ENCODE results near the gene CCDC30. TPM values are rescaled to one million over a fixed set of nuclear protein-coding genes. Genes with fewer than 3 reads are reported as not detected.
"Not testable (repeated sequence)": the region's sequence is repeated elsewhere in the genome, so short reads cannot be mapped to it uniquely, and the experiment has no call there.

Gene CCDC30
- polyA plus RNA-seq, 3 donors, result 15.1 to 27.0 (median 19.9) TPM

DNA sequence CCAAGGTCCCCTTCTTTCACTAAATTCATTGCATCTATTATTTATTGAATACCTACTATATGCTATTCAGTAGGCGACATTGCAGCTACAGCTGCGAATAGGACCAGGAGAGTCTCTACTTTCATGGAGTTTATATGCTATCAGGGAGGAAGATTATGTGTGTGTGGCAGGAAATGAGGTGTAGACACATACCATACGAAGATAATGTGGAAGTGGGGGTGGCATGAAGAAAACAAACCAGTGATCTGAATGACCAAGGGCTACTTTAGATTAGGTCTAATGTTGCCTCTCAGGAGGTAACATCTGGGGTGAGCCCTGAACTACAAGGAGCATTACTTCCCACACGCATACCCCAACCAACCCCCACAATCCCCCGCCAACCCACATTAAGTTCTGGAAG lies 194.1 kb downstream of the CCDC30 start:
- no peak for DNase-seq

DNA sequence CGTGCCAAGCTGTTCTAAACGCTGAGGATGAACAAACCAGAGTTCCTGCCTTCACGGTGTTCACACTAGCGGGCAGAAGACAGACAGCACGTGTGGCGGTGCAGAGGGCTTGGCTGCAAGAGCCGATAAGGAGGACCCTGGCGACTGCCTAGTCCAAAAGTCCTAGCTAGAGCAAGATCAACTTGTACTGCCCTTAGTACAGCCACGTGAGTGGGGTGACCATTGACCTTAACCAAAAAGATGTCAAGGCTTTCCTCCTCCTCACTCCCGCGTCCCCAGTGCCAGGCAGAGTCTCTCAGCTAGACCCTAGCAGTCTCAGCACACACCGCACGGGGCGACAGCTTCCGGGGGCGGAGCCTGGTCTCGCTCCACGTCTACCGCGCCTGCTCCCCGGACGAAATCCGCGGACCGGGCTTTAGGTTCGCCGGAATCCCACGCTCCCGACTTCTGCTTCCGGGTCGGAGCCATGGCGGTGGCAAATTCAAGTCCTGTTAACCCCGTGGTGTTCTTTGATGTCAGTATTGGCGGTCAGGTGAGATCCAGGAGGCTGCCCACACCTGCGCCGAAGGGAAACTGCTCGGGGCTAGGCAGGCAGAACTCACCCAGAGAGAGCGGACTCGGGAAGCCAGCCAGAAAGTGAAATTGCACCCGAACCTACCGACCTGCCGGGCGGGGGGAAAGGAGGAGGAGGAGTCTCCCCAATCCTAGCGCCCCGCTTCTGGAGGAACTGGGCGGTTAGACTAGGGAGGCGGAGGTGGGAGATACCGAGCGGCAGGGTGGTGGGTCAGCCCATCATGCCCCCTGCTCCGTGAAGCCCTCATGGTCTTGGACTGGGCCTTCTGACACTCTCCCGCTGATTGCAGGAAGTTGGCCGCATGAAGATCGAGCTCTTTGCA lies 195.1 kb downstream of the CCDC30 start, which contains the start of gene PPIH:
Gene PPIH, plus strand, starts transcription at position 443 of the 896 bp plus-strand sequence. Its CDS starts 24 bp downstream, at position 467.
- peak; percentile 94 for DNase-seq

DNA sequence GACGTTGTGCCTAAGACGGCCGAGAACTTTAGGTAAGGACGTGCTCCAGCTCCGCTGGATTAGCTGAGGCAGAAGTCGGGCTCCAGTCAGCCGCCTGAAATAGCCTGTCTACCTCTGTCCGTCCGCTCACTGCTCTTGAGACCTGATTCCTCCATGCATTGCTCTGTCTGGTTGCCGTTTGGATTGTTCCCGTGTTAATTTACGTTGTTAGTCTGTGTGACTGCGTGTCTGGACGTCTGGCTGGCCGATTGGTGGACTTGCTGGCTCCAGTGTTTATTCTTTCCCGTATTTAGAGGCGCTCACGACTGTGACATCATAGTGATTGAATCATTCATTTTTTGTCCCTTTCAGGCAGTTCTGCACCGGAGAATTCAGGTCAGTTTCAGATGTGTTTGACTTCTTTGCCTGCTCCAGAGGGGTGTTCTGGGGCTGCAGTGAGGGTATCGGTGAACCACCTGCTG lies 195.8 kb downstream of the CCDC30 start:
- no peak for DNase-seq

DNA sequence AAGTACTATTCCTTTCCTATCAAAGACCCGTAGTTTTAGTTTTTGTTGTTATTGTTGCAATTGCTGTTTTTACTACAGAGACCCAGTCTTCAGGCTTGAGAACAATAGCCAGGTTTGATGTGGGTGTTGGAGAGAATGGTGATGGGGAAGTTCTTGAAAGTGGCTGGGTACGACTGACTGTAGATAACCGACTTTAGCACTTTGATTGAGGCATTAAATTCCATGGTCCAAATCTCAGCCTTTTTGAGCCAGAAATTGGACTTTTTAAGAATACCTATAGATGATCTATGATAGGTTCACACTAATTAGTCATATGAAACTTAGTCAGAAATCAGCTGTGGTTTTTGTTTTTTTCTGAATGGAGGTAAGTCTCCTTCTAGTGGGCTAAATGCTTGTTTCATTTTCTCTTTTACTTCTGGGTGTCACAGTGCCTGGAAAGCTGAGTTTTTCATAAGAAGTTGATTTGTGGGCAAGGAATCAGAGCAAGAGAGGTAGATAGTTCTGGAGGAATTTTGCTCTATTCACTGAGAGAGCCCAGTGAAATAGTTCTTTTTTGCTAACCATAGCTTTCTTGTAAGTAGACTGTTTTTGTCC lies 197.9 kb downstream of the CCDC30 start:
- no peak for DNase-seq

DNA sequence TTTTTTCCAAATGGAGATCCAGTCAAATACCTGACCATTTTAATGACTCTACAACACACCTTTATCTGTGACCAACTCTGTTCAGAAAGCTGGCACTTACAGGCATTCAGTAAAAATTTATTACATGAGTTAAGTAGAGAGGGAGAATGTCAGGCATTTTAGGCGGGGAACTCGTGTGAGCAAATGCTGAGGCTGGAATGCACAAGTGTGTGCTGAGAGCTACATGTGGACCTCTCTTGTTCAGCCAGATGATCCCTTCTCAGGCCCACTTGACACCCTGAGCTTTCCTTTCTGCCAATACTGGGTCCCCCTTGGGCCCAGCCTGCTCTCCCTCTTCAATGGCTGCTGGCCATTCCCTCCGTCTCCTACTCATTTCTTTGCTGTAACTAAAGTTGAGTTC lies 206.8 kb downstream of the CCDC30 start:
- peak; percentile 12 for DNase-seq

DNA sequence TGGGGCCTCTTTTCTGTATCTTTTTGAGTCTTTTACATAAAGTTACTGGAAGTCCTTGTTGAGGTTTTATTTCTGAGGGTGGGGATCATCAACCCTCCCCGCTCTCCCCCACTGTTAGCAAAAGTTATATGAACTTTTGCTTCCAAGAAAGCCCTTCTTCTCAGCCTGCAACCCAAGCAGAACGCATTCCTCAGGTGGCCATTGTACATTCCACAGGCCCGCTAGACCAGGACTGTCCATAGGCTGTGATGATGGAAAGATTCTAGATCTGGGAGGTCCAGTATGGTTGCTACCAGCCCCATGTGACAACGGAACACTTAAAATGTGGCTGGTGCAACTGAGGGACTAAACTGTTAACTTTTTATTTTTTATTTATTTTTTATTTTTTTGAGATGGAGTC lies 207.3 kb downstream of the CCDC30 start:
- DNase-seq, result peak; percentile 15

DNA sequence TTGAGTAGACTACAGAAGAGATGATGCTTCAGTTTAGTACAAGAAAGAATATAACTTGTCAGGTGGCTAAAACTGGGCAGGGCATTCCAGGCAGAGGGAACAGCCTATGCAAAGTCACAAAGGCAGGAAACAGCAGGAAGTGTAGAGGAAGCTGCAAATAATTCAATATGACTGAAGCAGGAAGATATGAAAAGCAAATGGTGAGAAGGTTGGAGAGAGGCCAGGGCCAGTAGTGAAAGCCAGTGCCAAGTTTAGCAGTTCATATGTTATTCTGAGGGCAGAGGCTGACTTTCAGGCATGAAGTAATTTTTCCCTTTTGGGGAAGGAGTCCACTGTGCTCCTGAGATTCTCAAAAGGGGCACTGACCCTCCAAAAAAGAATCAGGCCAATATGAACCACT lies 211.1 kb downstream of the CCDC30 start:
- DNase-seq, result no peak

DNA sequence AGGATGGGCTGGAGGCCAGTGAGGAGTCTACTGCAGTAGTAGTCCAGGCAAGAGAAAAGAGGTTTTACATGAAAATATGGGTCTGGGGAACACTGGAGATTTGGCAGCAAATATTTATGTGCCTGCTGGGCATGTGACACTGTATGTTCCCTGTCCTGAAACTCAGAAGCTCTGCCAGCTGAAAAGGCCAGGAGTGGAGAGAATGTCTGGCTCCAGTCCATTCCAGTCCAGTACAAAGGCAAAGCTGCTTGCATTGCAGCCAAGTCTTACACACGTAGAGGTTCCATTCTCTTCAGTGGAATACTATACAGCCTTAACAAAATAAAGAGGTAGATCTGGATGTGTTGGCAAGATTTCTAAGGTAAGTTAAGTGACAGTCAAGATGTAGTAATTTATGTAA lies 211.6 kb downstream of the CCDC30 start:
- no peak for DNase-seq

DNA sequence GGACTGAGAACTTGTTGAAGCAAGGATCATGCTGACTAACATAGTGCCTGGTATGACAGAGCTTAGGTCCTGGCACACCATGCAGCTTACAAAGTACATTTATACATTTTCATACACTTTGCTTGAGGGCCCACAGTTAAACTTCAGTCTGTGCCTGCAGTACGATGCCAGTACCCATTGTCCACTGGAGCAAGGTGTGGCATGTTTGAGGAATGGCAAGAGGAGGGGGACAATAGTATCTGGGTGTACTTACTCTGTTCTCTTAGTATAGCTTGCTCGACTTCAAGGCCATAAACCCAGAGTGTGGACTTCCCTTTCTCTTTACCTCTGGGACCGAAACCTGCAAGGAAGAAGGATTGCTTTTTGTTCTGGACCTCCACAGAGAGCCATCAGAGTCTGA lies 212.4 kb downstream of the CCDC30 start:
- DNase-seq, result no peak

DNA sequence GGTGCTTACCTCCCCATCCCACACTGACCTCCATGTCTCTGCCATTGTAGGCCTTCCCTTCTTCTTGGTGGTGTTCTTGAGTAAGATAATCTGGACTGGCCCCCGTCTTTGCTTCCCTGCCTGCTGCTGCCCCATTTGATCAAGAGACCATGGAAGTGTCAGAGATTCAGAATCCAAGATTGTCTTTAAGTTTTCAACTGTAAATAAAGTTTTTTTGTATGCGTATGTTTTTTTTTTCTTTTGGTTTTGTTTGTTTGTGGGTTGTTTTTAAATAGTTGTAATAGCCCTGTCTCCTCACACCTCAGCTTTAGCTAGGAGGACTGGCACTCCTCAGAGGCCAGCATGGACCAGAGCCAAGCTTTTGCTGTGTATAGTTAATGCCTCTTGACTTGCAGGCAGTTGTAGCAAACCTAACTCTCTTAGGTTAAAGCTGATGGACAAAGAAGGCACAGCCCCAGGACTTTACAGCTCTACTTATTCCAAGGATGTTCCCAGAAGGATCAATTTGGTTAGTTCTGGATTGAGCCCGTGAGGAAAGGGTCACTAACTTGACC lies 213.5 kb downstream of the CCDC30 start:
- DNase-seq, result no peak

DNA sequence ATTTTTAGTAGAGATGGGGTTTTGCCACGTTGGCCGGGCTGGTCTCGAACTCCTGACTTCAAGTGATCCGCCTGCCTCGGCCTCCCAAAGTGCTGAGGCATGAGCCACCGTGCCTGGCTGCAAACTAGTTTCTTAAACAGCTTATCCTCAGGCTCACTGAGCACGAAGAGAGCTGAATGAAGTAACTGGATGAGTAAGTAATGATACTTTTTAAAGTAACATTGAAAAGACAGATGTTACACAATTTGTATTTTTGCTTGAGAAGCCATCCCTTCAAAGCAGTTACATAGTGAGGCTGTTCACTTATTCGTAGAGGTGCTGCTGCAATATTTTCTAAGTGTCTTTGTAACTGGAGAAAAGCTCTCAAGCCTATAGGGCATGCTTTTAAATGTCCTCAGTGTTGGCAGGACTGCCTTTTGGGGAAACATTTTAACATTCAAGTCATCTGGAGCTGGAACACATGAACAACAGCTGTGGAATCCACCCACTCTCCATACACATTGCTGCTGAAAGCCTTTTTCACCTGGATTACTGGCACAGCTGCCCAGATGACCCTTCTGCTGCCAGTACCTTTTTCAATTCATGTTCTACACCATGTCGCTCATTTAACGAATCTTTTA lies 216.4 kb downstream of the CCDC30 start:
- no peak for DNase-seq

DNA sequence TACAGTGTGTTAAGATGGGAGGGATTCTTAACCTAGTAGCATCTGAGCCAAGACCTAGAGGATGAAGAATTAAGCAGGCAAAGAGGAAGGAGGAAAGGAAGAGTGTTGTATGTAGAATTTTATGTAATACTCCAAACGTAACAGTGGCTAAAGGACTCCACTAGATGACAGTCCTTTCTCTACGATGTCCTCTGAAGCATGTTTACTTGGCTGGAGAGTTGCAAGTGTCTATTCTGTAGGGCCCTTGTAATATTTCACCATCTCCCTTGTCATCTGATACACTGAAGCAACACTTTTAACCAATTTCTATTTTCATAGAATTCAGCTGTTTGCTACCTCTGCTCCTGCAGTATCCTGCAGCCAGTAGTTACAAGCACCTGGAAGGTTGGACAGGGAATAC lies 217.0 kb downstream of the CCDC30 start:
- no peak for DNase-seq

DNA sequence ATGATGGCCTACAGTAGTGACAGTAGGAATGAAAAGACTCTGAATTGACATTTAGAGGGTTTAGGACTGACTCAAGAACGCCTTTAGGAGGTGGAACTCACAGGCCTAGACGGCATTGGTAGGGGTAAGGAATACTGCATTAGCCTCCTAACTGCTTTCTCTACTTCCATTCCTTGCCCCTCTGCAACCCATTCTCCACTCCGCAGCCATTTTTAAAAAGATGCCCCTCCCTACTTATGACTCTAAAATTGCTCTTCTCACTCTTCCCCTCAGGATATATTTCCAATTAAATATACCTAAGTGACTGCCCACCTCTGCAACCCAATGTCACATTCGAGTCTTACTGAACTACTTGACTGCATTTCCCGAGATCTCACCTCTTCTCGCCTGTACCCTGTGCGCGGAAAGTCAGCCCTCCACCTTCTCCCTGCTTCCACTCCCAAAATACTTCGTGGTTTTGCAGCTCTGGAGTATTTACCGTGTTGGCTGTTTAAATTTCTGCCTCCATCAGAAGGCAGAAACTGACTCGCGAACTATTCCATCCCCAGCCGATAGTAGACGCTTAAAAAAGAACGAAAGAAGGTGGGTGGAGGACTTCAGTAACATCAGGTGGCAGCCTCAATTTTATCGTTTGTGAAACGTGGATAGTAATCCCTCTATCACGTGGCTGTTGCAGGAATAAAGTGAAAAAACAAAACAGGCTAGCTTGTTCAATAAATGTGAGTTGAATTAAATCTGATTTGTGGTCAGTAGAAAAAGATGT lies 218.0 kb downstream of the CCDC30 start:
- DNase-seq, result no peak

DNA sequence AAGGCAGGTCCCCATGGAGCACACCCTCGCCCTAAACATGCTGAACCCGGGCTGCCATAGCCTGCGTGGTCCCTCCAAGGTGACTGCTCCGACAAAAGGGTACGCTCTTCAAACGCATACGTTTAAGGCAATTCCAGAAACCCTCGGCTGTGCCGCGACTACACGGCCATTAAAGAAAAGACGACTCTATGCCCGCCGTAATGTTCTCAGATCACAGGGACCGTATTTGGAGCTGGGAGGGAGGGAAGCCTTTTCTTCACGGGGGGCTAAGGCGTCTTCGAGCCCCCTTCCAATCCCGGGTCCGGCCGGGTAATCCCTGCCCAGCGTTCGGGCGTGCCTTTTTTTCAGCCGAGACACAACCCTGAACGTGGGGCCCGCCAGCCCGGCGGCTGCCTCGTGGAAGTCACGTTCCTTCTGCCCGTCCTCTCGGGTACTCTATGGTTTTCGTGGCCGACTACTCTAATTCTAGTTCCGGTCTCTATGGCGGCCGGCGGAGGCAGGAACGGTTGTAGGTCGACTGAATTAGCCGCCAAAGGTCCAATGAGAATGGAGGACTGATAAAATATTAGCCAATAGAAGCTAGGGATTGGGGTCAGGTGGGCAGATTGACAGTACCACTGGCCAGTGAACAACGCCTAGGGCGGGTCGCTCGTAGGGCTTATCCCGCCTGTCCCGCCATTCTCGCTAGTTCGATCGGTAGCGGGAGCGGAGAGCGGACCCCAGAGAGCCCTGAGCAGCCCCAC lies 218.8 kb downstream of the CCDC30 start, which contains the start of gene YBX1:
Gene YBX1, plus strand, starts transcription at position 678 of the 743 bp plus-strand sequence. CDS start 148 bp downstream, outside the sequence.
- DNase-seq, result peak; percentile 99

DNA sequence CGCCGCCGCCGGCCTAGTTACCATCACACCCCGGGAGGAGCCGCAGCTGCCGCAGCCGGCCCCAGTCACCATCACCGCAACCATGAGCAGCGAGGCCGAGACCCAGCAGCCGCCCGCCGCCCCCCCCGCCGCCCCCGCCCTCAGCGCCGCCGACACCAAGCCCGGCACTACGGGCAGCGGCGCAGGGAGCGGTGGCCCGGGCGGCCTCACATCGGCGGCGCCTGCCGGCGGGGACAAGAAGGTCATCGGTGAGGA lies 219.3 kb downstream of the CCDC30 start:
- not testable (repeated sequence) for DNase-seq

DNA sequence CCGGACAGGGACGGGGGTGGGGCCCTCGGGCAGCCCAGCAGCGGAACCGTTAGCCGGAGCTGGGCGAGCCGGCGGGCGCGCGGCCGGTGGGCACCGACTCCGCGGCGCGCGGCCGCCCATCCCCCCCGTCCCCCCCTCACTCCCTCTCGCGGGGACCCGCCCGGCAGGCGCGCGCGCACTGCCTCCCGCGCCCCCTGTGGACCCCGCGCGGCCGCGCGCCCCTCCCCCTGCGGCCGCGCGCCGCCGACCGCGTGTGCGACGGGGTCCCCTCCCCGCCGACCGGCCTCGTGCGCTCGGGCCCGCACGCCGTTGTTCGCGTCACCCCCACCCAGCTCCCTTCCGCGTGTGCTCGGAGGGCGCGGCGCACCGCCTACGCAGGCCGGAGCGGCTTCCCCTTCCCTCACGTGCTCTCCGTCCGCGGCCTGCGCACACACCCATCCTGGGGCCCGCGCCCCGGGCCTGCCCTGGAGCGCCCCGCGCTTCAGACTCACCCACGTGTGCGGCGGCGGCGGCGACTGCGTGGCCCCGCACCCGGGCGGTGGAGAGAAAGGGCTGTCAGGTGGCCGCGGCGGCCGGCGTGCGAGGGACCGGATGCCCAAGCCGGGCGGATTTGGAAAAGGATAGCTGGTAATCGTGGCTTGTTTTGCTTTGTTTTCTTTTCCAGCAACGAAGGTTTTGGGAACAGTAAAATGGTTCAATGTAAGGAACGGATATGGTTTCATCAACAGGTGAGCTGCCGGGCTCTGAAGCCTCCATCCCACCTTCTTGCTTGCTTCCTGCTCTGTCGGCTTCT lies 219.8 kb downstream of the CCDC30 start:
- peak; percentile 56 for DNase-seq

DNA sequence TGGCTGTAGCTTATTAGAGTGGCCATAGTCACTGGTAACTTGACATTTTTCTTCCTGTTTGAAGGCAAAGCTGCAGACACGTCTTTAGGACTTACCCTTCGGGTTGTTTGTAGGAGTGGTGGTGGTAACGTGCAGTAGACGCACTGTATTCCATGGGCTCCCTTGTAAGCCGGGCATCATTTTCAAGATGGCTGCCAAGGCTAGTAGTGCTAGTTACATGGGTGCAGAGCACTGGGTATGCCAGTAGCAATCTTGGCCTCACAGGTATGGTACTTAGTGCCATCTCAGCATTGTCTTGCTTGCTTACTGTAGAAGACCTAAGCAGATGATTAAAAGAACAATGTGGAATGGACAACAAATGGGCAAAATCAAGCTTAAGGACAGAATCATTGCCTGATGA lies 221.1 kb downstream of the CCDC30 start:
- DNase-seq, result no peak

DNA sequence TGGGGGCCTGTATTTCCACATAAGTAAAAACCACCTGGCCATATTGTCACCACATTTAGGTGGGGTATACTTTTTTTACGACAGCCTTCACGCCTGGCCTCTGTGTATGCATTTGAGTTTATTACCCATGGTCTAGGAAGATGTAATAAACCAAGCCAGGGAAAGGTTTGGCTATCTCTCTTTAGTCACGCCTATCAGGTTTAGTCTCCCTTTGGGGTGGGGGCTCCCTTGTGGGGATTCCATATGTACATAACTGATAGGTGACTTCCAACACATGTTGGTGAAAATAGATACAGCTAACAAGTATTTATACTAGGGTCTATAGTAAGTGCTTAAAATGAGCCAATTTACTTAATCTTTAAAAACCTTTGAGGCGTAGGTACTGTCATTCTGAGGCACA lies 223.3 kb downstream of the CCDC30 start:
- DNase-seq, result no peak

DNA sequence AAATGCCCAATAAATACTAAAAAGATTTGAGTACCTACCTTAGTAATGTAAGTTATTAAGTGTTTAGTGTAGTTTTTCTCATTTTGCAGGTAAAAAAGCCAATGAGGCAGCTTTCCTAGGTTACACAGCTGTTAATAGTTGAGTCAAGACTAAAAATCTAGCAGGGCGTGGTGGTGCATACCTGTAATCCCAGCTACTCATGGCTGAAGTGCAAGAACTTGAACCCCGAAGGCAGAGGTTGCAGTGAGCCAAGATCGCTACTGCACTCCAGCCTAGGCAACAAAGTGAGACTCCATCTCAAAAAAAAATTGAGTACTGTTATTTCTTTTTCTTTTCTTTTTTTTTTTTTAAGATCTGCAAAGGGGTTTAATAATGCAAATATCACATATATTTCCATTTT lies 226.8 kb downstream of the CCDC30 start:
- no peak for DNase-seq

DNA sequence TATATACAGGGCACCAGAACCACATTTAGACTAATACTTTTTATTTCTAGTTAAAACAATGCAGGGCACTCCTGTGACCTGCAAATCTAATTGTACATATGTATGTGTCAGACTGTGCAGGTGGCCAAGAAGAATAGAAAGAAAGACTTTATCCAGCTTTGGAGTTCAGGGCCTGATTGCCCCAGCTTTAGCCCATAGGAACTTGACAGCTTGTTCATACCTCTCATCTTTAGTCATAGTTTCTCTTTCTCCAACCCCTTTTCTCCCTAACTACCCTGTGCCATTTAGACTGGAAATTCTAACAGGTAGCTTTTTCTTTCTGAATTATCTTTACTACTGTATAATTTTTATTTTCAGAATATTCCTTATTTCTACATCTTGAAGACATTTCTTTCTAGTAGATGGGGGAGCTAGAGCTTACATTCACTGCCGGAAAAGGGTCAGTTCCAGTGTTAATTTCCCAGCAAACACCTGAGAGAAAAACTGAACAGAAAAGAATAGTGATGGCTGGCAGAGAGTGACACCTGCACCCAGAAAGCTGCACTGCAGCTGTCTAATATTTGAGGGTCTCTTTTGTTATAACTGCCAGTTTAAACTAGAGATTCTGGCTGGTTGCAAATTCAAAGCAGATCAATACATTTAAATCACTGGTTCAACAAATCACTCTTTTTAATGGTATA lies 227.5 kb downstream of the CCDC30 start:
- no peak for DNase-seq
